HepG2 (cell line): ENCODE data around the gene SYNGAP1. TPM values are rescaled to one million over a fixed set of nuclear protein-coding genes. Genes with fewer than 3 reads are reported as not detected.

Experiments used
- AKAP8 ChIP-seq: sonication (generic); formaldehyde crosslinking; IDR thresholded peaks from 2 replicates; pipeline ENCODE4 v1.5.1; 2020; ENCODE audit warnings: mild to moderate bottlenecking, missing genetic modification reagents
- DNMT1 ChIP-seq: sonication (generic); formaldehyde crosslinking; IDR thresholded peaks from 2 replicates; pipeline ENCODE4 v1.5.1; 2020; ENCODE audit warnings: mild to moderate bottlenecking, missing genetic modification reagents
- MAZ ChIP-seq, 2 experiments: sonication (generic) in 1 of 2; formaldehyde crosslinking in 1 of 2; IDR thresholded peaks; 2 replicates each; pipeline versions ENCODE4 v1.5.0 to v1.6.1; 2012 to 2020; ENCODE audit warnings: low read depth in 2 of 2, mild to moderate bottlenecking in 2 of 2, borderline replicate concordance in 1 of 2, improper control_type of control experiment in 1 of 2, low read length in 1 of 2, missing genetic modification reagents in 1 of 2, moderate library complexity in 1 of 2
- MTA1 ChIP-seq: sonication (generic); formaldehyde crosslinking; IDR thresholded peaks from 2 replicates; pipeline ENCODE4 v1.4.0; 2020; ENCODE audit warnings: missing genetic modification reagents, mild to moderate bottlenecking, borderline replicate concordance
- NFYB ChIP-seq: sonication (generic); formaldehyde crosslinking; IDR thresholded peaks from 2 replicates; pipeline ENCODE4 v1.4.0; 2020; ENCODE audit warnings: missing genetic modification reagents
- NFYC ChIP-seq: IDR thresholded peaks from 2 replicates; pipeline ENCODE4 v1.6.1; 2016; ENCODE audit warnings: missing genetic modification reagents, missing compliant biosample characterization
- ONECUT2 ChIP-seq: sonication (generic); formaldehyde crosslinking; IDR thresholded peaks from 2 replicates; pipeline ENCODE4 v1.4.0; 2020; ENCODE audit warnings: missing genetic modification reagents
- REPIN1 ChIP-seq: sonication (generic); formaldehyde crosslinking; IDR thresholded peaks from 2 replicates; pipeline ENCODE4 v1.8.0; 2022; ENCODE audit warnings: missing genetic modification reagents, low read depth, mild to moderate bottlenecking, borderline replicate concordance
- SKI ChIP-seq: fragments of 450-650 bp; IDR thresholded peaks from one replicate; pipeline ENCODE4 v1.6.1; 2018; ENCODE audit warnings: mild to moderate bottlenecking; ENCODE audit not compliant: partially characterized antibody
- ZKSCAN1 ChIP-seq: fragments of 150-350 bp; IDR thresholded peaks from 2 replicates; pipeline ENCODE4 v1.6.1; 2014; ENCODE audit warnings: low read length
- ZNF331 ChIP-seq: sonication (generic); formaldehyde crosslinking; IDR thresholded peaks from 2 replicates; pipeline ENCODE4 v1.4.0; 2020; ENCODE audit warnings: missing genetic modification reagents
- ZNF790 ChIP-seq: sonication (generic); formaldehyde crosslinking; IDR thresholded peaks from 2 replicates; pipeline ENCODE4 v1.8.0; 2022; ENCODE audit warnings: missing genetic modification reagents, mild to moderate bottlenecking, borderline replicate concordance
- ZNF878 ChIP-seq: sonication (generic); formaldehyde crosslinking; IDR thresholded peaks from 2 replicates; pipeline ENCODE4 v1.8.1; 2023; ENCODE audit warnings: mild to moderate bottlenecking, missing genetic modification reagents, moderate library complexity
- polyA plus RNA-seq, 8 experiments: library from polyadenylated mRNA; depleted of rRNA in 3 of 8; stranded (reverse) in 7 of 8; unstranded in 1 of 8; fragments of >200 nt; fragmentation: Illumina TruSeq in 4 of 8; extraction: Trizol in 4 of 8; gene quantifications; 2 replicates each; pipeline versions ENCODE4 v1.2.1 to v1.2.3, GENCODE V29; 2011 to 2016; ENCODE audit warnings: low read depth in 4 of 8, missing spikeins in 1 of 8, mixed read lengths in 1 of 8; ENCODE audit not compliant: insufficient read depth in 1 of 8
- total RNA-seq, 5 experiments: library from RNA; depleted of rRNA; stranded (reverse); fragments of >200 nt; fragmentation: Illumina TruSeq; extraction: Trizol; gene quantifications; 2 replicates each; pipeline ENCODE4 v1.2.3, GENCODE V29; 2016; ENCODE audit warnings: low read depth in 1 of 5
- TF ChIP-seq, protein P1 (sequence below): sonication (generic); formaldehyde crosslinking; IDR thresholded peaks from 2 replicates; pipeline ENCODE4 v1.4.0; 2020; ENCODE audit warnings: missing genetic modification reagents, low read depth, mild to moderate bottlenecking, borderline replicate concordance
- TF ChIP-seq, protein P2 (sequence below): sonication (generic); formaldehyde crosslinking; IDR thresholded peaks from 2 replicates; pipeline ENCODE4 v1.9.0; 2021; ENCODE audit warnings: missing genetic modification reagents, mild to moderate bottlenecking, borderline replicate concordance
- TF ChIP-seq, protein P3 (sequence below): sonication (generic); formaldehyde crosslinking; IDR thresholded peaks from 2 replicates; pipeline ENCODE4 v1.5.1; 2020; ENCODE audit warnings: missing genetic modification reagents, mild to moderate bottlenecking, borderline replicate concordance
- TF ChIP-seq, protein P4 (sequence below): sonication (generic); IDR thresholded peaks from 2 replicates; pipeline ENCODE4 v1.6.1; 2016; ENCODE audit warnings: low read depth, borderline replicate concordance
- TF ChIP-seq, protein P5 (sequence below): sonication (generic); formaldehyde crosslinking; IDR thresholded peaks from 2 replicates; pipeline ENCODE4 v1.4.0; 2020; ENCODE audit warnings: missing genetic modification reagents
- TF ChIP-seq, protein P6 (sequence below): sonication (generic); formaldehyde crosslinking; IDR thresholded peaks from 2 replicates; pipeline ENCODE4 v1.4.0; 2020; ENCODE audit warnings: missing genetic modification reagents, borderline replicate concordance

Gene SYNGAP1
- total and polyA plus RNA-seq, 2 of the 13 experiments (the other 11 are each of a cell fraction or from before 2014, with no cell fraction given), result 0.75 to 1.1 TPM

DNA sequence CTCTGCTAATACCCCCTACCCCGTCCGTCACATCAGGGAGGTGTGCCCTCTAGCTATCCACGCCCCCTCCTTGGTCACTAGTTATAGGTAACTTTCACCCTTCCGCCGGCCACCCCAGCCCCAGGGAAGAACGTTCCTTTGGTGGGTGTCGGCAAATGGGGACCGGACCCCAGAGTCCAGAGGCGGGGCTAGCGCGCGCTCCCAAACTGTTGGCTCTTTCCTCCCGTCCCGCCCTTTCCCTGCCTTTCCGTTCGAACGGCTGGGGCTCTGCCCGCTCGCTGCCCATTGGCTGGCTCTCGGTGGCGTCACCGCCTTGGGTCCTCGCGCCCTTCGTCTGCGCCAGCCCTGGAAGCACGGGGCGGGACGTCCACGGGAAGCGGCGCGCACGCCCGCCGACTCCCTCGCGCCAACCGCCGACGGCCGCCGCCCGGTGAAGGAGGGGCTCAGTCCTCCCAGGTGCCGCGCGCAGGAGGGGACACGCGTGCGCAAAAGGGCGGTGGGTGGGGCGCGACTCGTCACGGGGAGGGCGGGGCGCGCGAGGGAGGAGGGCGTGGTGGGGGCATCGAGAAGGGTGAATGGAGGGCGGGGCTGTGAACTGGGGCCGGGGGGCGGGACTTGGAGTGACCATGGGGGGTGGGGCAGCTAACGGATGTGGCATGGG, 9.7 kb upstream of the SYNGAP1 start (continued):
- TF ChIP-seq ONECUT2 (CRISPR knock-in tag), result 0 out of 2 replicates have a peak, but pooled peaks have one; percentile 6
- peak; percentile 96 for TF ChIP-seq NFYB
- peak; percentile 81; the same call in 1 of the 2 replicates for TF ChIP-seq MTA1 (CRISPR knock-in tag)
- TF ChIP-seq ZKSCAN1, result no peak
- peak; percentile 100 for TF ChIP-seq AKAP8 (CRISPR knock-in tag)
- TF ChIP-seq, protein P1, sequence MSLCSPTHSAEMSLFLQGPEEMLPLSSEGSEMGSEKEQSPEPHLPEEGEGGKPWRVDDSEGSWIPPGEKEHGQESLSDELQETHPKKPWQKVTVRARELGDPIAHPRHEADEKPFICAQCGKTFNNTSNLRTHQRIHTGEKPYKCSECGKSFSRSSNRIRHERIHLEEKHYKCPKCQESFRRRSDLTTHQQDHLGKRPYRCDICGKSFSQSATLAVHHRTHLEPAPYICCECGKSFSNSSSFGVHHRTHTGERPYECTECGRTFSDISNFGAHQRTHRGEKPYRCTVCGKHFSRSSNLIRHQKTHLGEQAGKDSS (CRISPR knock-in tag), result peak; percentile 91
- peak; percentile 88; the same call in 1 of the 2 replicates for TF ChIP-seq ZNF331 (CRISPR knock-in tag)
- TF ChIP-seq, protein P2, sequence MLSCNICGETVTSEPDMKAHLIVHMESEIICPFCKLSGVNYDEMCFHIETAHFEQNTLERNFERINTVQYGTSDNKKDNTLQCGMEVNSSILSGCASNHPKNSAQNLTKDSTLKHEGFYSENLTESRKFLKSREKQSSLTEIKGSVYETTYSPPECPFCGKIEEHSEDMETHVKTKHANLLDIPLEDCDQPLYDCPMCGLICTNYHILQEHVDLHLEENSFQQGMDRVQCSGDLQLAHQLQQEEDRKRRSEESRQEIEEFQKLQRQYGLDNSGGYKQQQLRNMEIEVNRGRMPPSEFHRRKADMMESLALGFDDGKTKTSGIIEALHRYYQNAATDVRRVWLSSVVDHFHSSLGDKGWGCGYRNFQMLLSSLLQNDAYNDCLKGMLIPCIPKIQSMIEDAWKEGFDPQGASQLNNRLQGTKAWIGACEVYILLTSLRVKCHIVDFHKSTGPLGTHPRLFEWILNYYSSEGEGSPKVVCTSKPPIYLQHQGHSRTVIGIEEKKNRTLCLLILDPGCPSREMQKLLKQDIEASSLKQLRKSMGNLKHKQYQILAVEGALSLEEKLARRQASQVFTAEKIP, result no peak
- TF ChIP-seq, protein P3, sequence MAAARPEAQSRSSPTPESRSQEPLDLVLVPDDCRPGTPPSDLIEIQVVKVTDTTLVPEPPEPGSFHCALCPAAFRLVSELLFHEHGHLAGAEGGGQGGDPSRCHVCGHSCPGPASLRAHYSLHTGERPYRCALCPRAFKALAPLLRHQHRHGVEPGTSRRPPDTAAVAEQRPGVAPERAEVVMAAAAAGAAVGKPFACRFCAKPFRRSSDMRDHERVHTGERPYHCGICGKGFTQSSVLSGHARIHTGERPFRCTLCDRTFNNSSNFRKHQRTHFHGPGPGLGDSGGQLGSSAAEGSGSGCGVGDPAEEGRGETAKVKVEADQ, result 0 out of 2 replicates have a peak, but pooled peaks have one; percentile 21
- TF ChIP-seq MAZ (IDR thresholded peaks at IDR 0.05; ENCODE audit: borderline replicate concordance, low read depth, low read length), result peak; percentile 54; the same call in 1 of the 2 replicates
- peak; percentile 99 for TF ChIP-seq MAZ (CRISPR knock-in tag; IDR thresholded peaks at IDR 0.05; ENCODE audit: low read depth)
- TF ChIP-seq ZNF878 (CRISPR knock-in tag), result peak; percentile 99
- TF ChIP-seq REPIN1 (CRISPR knock-in tag), result peak; percentile 97
- TF ChIP-seq, protein P4, sequence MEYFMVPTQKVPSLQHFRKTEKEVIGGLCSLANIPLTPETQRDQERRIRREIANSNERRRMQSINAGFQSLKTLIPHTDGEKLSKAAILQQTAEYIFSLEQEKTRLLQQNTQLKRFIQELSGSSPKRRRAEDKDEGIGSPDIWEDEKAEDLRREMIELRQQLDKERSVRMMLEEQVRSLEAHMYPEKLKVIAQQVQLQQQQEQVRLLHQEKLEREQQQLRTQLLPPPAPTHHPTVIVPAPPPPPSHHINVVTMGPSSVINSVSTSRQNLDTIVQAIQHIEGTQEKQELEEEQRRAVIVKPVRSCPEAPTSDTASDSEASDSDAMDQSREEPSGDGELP, result peak; percentile 25; the same call in 1 of the 2 replicates
- TF ChIP-seq, protein P5, sequence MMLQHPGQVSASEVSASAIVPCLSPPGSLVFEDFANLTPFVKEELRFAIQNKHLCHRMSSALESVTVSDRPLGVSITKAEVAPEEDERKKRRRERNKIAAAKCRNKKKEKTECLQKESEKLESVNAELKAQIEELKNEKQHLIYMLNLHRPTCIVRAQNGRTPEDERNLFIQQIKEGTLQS (CRISPR knock-in tag), result peak; percentile 71; the same call in 1 of the 2 replicates
- TF ChIP-seq DNMT1 (CRISPR knock-in tag), result peak; percentile 85; the same call in 1 of the 2 replicates
- peak; percentile 83; the same call in 1 of the 2 replicates for TF ChIP-seq ZNF790 (CRISPR knock-in tag)
- TF ChIP-seq NFYC (CRISPR knock-in tag), result peak; percentile 94
- TF ChIP-seq SKI, result peak; percentile 86
- TF ChIP-seq, protein P6, sequence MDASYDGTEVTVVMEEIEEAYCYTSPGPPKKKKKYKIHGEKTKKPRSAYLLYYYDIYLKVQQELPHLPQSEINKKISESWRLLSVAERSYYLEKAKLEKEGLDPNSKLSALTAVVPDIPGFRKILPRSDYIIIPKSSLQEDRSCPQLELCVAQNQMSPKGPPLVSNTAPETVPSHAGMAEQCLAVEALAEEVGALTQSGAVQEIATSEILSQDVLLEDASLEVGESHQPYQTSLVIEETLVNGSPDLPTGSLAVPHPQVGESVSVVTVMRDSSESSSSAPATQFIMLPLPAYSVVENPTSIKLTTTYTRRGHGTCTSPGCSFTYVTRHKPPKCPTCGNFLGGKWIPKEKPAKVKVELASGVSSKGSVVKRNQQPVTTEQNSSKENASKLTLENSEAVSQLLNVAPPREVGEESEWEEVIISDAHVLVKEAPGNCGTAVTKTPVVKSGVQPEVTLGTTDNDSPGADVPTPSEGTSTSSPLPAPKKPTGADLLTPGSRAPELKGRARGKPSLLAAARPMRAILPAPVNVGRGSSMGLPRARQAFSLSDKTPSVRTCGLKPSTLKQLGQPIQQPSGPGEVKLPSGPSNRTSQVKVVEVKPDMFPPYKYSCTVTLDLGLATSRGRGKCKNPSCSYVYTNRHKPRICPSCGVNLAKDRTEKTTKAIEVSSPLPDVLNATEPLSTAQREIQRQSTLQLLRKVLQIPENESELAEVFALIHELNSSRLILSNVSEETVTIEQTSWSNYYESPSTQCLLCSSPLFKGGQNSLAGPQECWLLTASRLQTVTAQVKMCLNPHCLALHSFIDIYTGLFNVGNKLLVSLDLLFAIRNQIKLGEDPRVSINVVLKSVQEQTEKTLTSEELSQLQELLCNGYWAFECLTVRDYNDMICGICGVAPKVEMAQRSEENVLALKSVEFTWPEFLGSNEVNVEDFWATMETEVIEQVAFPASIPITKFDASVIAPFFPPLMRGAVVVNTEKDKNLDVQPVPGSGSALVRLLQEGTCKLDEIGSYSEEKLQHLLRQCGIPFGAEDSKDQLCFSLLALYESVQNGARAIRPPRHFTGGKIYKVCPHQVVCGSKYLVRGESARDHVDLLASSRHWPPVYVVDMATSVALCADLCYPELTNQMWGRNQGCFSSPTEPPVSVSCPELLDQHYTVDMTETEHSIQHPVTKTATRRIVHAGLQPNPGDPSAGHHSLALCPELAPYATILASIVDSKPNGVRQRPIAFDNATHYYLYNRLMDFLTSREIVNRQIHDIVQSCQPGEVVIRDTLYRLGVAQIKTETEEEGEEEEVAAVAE (CRISPR knock-in tag), result peak; percentile 81; the same call in 1 of the 2 replicates
